ENCODE results near the gene SYT9.

The SYT9 gene

DNA sequence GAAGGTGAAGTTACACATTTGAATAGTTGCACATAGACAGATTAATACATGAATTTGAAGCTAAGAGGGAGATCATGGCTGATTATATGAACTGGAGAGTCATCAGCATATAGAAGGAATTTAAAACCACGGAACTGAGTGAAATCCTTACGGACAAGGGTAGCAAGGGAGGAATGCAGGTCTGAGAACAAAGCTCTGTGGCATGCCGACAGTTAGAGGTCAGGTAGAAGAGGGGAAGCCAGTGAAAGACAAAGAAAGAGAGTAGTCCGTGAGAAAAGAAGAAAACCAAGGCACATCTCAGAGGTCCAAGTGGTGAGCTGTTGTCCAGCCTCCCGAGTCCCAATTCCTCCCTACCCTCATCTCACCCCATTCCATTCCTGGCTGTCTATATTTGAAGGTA, 11.8 kb upstream of the SYT9 start:
- Histone ChIP-seq H3K9me3 (ENCODE audit: control extremely low read depth in 1 of 5, control insufficient read depth in 4 of 5, insufficient read depth in 2 of 5, low read depth in 1 of 5, low read length in 4 of 5) (no peaks in the 10 kb centered on the region), H3K4me1 (ENCODE audit: control extremely low read depth in 1 of 4, control insufficient read depth in 4 of 4, insufficient read depth in 4 of 4, low read length in 3 of 4) (no peaks in the 10 kb centered on the region), H3K36me3 (ENCODE audit: control insufficient read depth in 4 of 4, insufficient read depth in 4 of 4, low read length in 3 of 4) (no peaks in the 10 kb centered on the region), H3K4me3 (ENCODE audit: control insufficient read depth in 1 of 7, extremely low read depth in 1 of 7, insufficient read depth in 4 of 7, low read depth in 2 of 7, low read length in 6 of 7) (no peak overlapping the region), H3K27me3 (replicated peaks in 2 of 5; ENCODE audit: control insufficient read depth in 4 of 5, insufficient read depth in 5 of 5, low read length in 4 of 5) (peaks cover 2 to 31% (median 5%) of the 10 kb centered on the region in 5 experiments), H3K27ac (ENCODE audit: insufficient read depth in 1 of 2, low read depth in 1 of 2, low read length in 2 of 2, poor library complexity in 1 of 2, severe bottlenecking in 2 of 2) (no peak overlapping the region)
- no peak for DNase-seq
- POLR2A ChIA-PET: no interaction called here
- WGBS (ENCODE audit: insufficient coverage): 88% methylated on average over 3 of the region's 5 CpGs
- CTCF ChIA-PET: no interaction called here

DNA sequence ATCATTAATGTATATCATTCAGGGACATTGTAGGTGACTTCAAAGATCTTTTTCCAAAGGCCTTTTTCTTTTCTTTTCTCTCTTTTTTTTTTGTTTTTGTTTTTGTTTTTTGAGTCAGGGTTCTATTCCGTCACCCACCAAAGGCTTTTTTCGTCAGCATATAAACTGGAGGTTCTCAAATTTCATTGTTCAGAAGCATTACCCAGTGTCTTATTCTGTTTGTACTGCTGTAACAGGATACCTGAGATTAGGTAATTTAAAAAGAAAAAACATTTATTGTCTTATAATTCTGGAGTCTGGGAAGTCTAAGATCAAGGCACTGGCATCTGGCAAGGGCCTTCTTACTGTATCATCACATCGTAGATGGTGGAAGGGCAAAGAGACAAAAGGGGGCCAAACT, 6.4 kb upstream of the SYT9 start:
- Histone ChIP-seq H3K36me3 (ENCODE audit: control insufficient read depth in 4 of 4, insufficient read depth in 4 of 4, low read length in 3 of 4) (no peaks in the 10 kb centered on the region), H3K27ac (ENCODE audit: insufficient read depth in 1 of 2, low read depth in 1 of 2, low read length in 2 of 2, poor library complexity in 1 of 2, severe bottlenecking in 2 of 2) (no peak overlapping the region), H3K27me3 (replicated peaks in 2 of 5; ENCODE audit: control insufficient read depth in 4 of 5, insufficient read depth in 5 of 5, low read length in 4 of 5) (peaks cover 3 to 17% (median 5%) of the 10 kb centered on the region in 5 experiments), H3K9me3 (ENCODE audit: control extremely low read depth in 1 of 5, control insufficient read depth in 4 of 5, insufficient read depth in 2 of 5, low read depth in 1 of 5, low read length in 4 of 5) (peaks cover 0 to 2% (median 0%) of the 10 kb centered on the region in 5 experiments), H3K4me3 (ENCODE audit: control insufficient read depth in 1 of 7, extremely low read depth in 1 of 7, insufficient read depth in 4 of 7, low read depth in 2 of 7, low read length in 6 of 7) (no peak overlapping the region), H3K4me1 (ENCODE audit: control extremely low read depth in 1 of 4, control insufficient read depth in 4 of 4, insufficient read depth in 4 of 4, low read length in 3 of 4) (no peaks in the 10 kb centered on the region)
- POLR2A ChIA-PET: no interaction called here
- DNase-seq: no peak
- no CpG with 5 or more reads among the region's 3 CpGs for WGBS (ENCODE audit: insufficient coverage)
- CTCF ChIA-PET: no interaction called here

DNA sequence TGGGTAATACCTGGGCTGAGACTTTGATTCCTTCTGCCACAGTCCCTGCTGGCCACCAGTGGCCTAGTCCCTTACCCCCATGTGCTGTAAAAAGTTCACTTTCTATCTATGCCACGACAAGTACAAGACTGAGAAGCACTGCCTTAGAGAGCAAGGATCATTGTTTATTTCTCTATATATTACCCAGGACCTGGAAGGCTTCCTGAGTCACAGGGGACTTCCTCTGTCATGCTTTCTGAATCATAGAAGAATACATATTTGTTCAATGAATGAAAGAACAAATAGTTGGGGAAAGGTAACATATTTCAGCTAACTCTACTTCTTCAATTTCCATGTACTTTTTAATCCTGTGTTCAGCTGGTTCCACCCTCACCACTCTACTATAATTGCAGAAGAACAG, 5.5 kb upstream of the SYT9 start:
- Histone ChIP-seq H3K4me3 (ENCODE audit: control insufficient read depth in 1 of 7, extremely low read depth in 1 of 7, insufficient read depth in 4 of 7, low read depth in 2 of 7, low read length in 6 of 7) (no peak overlapping the region), H3K27ac (ENCODE audit: insufficient read depth in 1 of 2, low read depth in 1 of 2, low read length in 2 of 2, poor library complexity in 1 of 2, severe bottlenecking in 2 of 2) (no peak overlapping the region), H3K36me3 (ENCODE audit: control insufficient read depth in 4 of 4, insufficient read depth in 4 of 4, low read length in 3 of 4) (no peaks in the 10 kb centered on the region), H3K9me3 (ENCODE audit: control extremely low read depth in 1 of 5, control insufficient read depth in 4 of 5, insufficient read depth in 2 of 5, low read depth in 1 of 5, low read length in 4 of 5) (peaks cover 0 to 2% (median 0%) of the 10 kb centered on the region in 5 experiments), H3K4me1 (ENCODE audit: control extremely low read depth in 1 of 4, control insufficient read depth in 4 of 4, insufficient read depth in 4 of 4, low read length in 3 of 4) (no peaks in the 10 kb centered on the region), H3K27me3 (replicated peaks in 2 of 5; ENCODE audit: control insufficient read depth in 4 of 5, insufficient read depth in 5 of 5, low read length in 4 of 5) (peaks cover 3 to 25% (median 8%) of the 10 kb centered on the region in 5 experiments)
- ChIA-PET CTCF (no interaction called here), POLR2A (no interaction called here)
- DNase-seq: no peak
- no CpG with 5 or more reads among the region's 1 CpG for WGBS (ENCODE audit: insufficient coverage)

DNA sequence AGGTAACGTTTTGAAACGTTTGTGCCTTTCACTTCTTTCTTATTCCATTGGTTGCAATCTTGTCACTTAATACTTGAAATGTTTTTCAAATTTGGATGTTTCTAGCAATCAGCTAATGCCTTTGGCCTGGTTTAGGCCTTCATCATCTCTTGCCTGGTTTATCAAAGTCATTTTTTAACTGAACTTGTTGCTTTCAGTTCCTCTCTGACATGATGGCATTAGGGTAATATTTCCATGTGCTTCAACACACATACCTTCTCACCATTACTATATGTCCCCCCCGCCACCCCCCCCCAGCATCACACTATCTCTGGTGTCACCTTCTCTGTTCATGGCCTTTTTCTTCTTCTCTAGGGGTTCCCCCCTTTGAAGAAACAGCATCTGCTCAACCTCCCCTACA, 1.5 kb upstream of the SYT9 start:
- peaks cover 0 to 2% (median 0%) of the 10 kb centered on the region in 5 experiments for H3K9me3 ChIP-seq (ENCODE audit: control extremely low read depth in 1 of 5, control insufficient read depth in 4 of 5, insufficient read depth in 2 of 5, low read depth in 1 of 5, low read length in 4 of 5)
- peaks cover 15 to 64% (median 24%) of the 10 kb centered on the region in 5 experiments for H3K27me3 ChIP-seq (replicated peaks in 2 of 5; ENCODE audit: control insufficient read depth in 4 of 5, insufficient read depth in 5 of 5, low read length in 4 of 5)
- POLR2A ChIA-PET: no interaction called here
- no CpG with 5 or more reads among the region's 3 CpGs for WGBS (ENCODE audit: insufficient coverage)
- peaks cover 0 to 15% (median 7%) of the 10 kb centered on the region in 4 experiments for H3K4me1 ChIP-seq (ENCODE audit: control extremely low read depth in 1 of 4, control insufficient read depth in 4 of 4, insufficient read depth in 4 of 4, low read length in 3 of 4)
- H3K4me3 ChIP-seq (ENCODE audit: control insufficient read depth in 1 of 7, extremely low read depth in 1 of 7, insufficient read depth in 4 of 7, low read depth in 2 of 7, low read length in 6 of 7): no peak overlapping the region
- no peaks in the 10 kb centered on the region for H3K36me3 ChIP-seq (ENCODE audit: control insufficient read depth in 4 of 4, insufficient read depth in 4 of 4, low read length in 3 of 4)
- CTCF ChIA-PET: no interaction called here
- H3K27ac ChIP-seq (ENCODE audit: insufficient read depth in 1 of 2, low read depth in 1 of 2, low read length in 2 of 2, poor library complexity in 1 of 2, severe bottlenecking in 2 of 2): no peak overlapping the region
- no peak for DNase-seq

DNA sequence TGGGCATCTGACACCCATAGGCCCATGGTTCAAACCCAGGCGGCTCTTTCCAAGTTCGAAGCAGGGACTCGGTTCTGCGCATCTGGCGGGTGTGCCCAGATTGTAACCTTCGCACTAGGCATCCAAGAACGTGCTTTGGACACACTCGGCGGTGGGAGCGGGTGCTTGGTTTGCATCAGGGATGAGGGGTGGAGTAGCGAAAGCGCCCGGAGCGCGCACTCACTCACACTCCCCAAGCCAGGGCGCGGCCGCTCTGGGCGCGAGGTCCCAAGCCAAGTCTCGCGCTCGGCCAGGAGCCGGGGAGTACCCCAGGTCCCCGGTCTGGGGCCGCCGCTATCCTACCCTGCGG, 243 bp upstream of the SYT9 start:
- DNase-seq: no peak
- peaks cover 15 to 72% (median 24%) of the 10 kb centered on the region in 5 experiments for H3K27me3 ChIP-seq (replicated peaks in 2 of 5; ENCODE audit: control insufficient read depth in 4 of 5, insufficient read depth in 5 of 5, low read length in 4 of 5)
- H3K27ac ChIP-seq (ENCODE audit: insufficient read depth in 1 of 2, low read depth in 1 of 2, low read length in 2 of 2, poor library complexity in 1 of 2, severe bottlenecking in 2 of 2): no peak overlapping the region
- H3K36me3 ChIP-seq (ENCODE audit: control insufficient read depth in 4 of 4, insufficient read depth in 4 of 4, low read length in 3 of 4): no peaks in the 10 kb centered on the region
- peak overlapping the region in 5 of 7 experiments; percentile 35 to 72 (median 66) for H3K4me3 ChIP-seq (ENCODE audit: control insufficient read depth in 1 of 7, extremely low read depth in 1 of 7, insufficient read depth in 4 of 7, low read depth in 2 of 7, low read length in 6 of 7)
- 2% methylated on average over 9 of the region's 28 CpGs for WGBS (ENCODE audit: insufficient coverage)
- peaks cover 0 to 15% (median 7%) of the 10 kb centered on the region in 4 experiments for H3K4me1 ChIP-seq (ENCODE audit: control extremely low read depth in 1 of 4, control insufficient read depth in 4 of 4, insufficient read depth in 4 of 4, low read length in 3 of 4)
- peaks cover 0 to 2% (median 0%) of the 10 kb centered on the region in 5 experiments for H3K9me3 ChIP-seq (ENCODE audit: control extremely low read depth in 1 of 5, control insufficient read depth in 4 of 5, insufficient read depth in 2 of 5, low read depth in 1 of 5, low read length in 4 of 5)
- CTCF ChIA-PET: no interaction called here
- POLR2A ChIA-PET: no interaction called here

DNA sequence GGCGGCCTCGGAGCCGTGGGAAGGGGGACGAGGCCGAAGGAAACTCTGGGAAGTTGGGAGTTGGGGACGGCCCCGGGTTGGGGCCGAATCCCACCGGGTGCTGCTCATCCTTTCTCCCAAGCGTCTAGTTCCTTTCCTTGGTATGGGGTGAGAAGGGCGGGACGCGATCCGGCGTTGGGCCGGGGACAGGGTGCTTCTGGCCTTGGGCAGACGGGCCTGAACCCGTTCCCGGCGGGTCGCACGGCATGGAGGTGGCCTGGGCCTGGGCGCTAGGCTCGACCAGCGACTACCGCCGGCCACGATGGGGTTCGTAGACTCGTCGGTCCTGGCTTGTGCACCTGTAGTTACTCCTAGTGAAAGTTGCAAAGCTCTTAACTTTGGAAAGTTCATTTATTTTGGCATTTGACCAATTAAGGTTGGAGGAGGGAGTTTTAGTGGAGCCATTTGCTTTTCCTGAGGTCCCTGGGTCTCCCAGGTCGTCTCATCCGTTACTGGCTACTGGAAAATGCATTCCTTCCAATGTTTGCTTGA, 1.0 kb downstream of the SYT9 start:
- H3K27me3 ChIP-seq (replicated peaks in 2 of 5; ENCODE audit: control insufficient read depth in 4 of 5, insufficient read depth in 5 of 5, low read length in 4 of 5): peaks cover 15 to 79% (median 24%) of the 10 kb centered on the region in 5 experiments
- POLR2A ChIA-PET: no interaction called here
- DNase-seq: no peak
- peak overlapping the region in 3 of 7 experiments; percentile 66 to 72 (median 67) for H3K4me3 ChIP-seq (ENCODE audit: control insufficient read depth in 1 of 7, extremely low read depth in 1 of 7, insufficient read depth in 4 of 7, low read depth in 2 of 7, low read length in 6 of 7)
- CTCF ChIA-PET: no interaction called here
- H3K4me1 ChIP-seq (ENCODE audit: control extremely low read depth in 1 of 4, control insufficient read depth in 4 of 4, insufficient read depth in 4 of 4, low read length in 3 of 4): peaks cover 0 to 15% (median 7%) of the 10 kb centered on the region in 4 experiments
- H3K36me3 ChIP-seq (ENCODE audit: control insufficient read depth in 4 of 4, insufficient read depth in 4 of 4, low read length in 3 of 4): no peaks in the 10 kb centered on the region
- no peak overlapping the region for H3K27ac ChIP-seq (ENCODE audit: insufficient read depth in 1 of 2, low read depth in 1 of 2, low read length in 2 of 2, poor library complexity in 1 of 2, severe bottlenecking in 2 of 2)
- 12% methylated on average over 17 of the region's 33 CpGs for WGBS (ENCODE audit: insufficient coverage)
- H3K9me3 ChIP-seq (ENCODE audit: control extremely low read depth in 1 of 5, control insufficient read depth in 4 of 5, insufficient read depth in 2 of 5, low read depth in 1 of 5, low read length in 4 of 5): peaks cover 0 to 2% (median 0%) of the 10 kb centered on the region in 5 experiments

DNA sequence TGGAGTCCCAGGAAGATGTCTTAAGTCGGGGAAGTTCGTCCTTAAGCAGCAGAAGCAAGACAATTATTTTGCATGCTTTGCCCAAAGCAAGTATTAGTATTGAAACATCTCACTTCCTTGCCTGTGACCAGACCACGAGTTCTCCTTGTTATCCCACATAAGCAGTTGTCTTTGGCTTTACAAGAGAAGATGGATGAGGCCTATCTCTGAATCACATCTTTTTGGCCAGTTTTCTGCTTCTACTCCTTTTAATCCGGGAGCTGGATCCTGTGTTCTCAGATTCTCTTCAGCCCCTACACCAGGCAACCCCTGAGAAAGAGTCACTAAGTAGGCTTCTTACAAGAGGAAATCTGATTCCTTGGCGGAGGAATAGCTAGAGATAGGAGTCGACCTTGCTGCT, 2.1 kb downstream of the SYT9 start:
- no peak for DNase-seq
- WGBS (ENCODE audit: insufficient coverage): 90% methylated on average over 6 of the region's 6 CpGs
- H3K4me3 ChIP-seq (ENCODE audit: control insufficient read depth in 1 of 7, extremely low read depth in 1 of 7, insufficient read depth in 4 of 7, low read depth in 2 of 7, low read length in 6 of 7): no peak overlapping the region
- CTCF ChIA-PET: no interaction called here
- peaks cover 0 to 15% (median 7%) of the 10 kb centered on the region in 4 experiments for H3K4me1 ChIP-seq (ENCODE audit: control extremely low read depth in 1 of 4, control insufficient read depth in 4 of 4, insufficient read depth in 4 of 4, low read length in 3 of 4)
- H3K27me3 ChIP-seq (replicated peaks in 2 of 5; ENCODE audit: control insufficient read depth in 4 of 5, insufficient read depth in 5 of 5, low read length in 4 of 5): peaks cover 15 to 81% (median 24%) of the 10 kb centered on the region in 5 experiments
- H3K9me3 ChIP-seq (ENCODE audit: control extremely low read depth in 1 of 5, control insufficient read depth in 4 of 5, insufficient read depth in 2 of 5, low read depth in 1 of 5, low read length in 4 of 5): peaks cover 0 to 2% (median 0%) of the 10 kb centered on the region in 5 experiments
- H3K27ac ChIP-seq (ENCODE audit: insufficient read depth in 1 of 2, low read depth in 1 of 2, low read length in 2 of 2, poor library complexity in 1 of 2, severe bottlenecking in 2 of 2): no peak overlapping the region
- no peaks in the 10 kb centered on the region for H3K36me3 ChIP-seq (ENCODE audit: control insufficient read depth in 4 of 4, insufficient read depth in 4 of 4, low read length in 3 of 4)
- POLR2A ChIA-PET: no interaction called here
